H1 (cell line): ENCODE data around the gene DYNLL2. TPM values are rescaled to one million over a fixed set of nuclear protein-coding genes. Genes with fewer than 3 reads are reported as not detected.

ENCODE experiments used
- ASH2L ChIP-seq: fragments of 200-600, 300-600 bp; sonication (generic); IDR thresholded peaks from one replicate; pipeline ENCODE4 v1.7.1; 2017; ENCODE audit warnings: low read length
- FOSL1 ChIP-seq: IDR thresholded peaks from 2 replicates; pipeline ENCODE4 v1.6.1; 2011; ENCODE audit warnings: mild to moderate bottlenecking, low read depth, low read length, moderate library complexity; ENCODE audit not compliant: insufficient read depth
- HDAC2 ChIP-seq, 2 experiments: fragments of 300-600 bp in 1 of 2; sonication (generic) in 1 of 2; IDR thresholded peaks; 2 replicates each; pipeline ENCODE4 v1.6.1; 2011 to 2012; ENCODE audit warnings: low read depth in 2 of 2, low read length in 2 of 2, mild to moderate bottlenecking in 2 of 2, moderate library complexity in 2 of 2, borderline replicate concordance in 1 of 2, inconsistent platforms in 1 of 2
- HDAC6 ChIP-seq: IDR thresholded peaks from one replicate; pipeline ENCODE4 v1.7.1; 2012; ENCODE audit warnings: low read depth, mild to moderate bottlenecking, inconsistent platforms, low read length, moderate library complexity
- JUND ChIP-seq: IDR thresholded peaks from 2 replicates; pipeline ENCODE4 v1.6.1; 2011; ENCODE audit warnings: mild to moderate bottlenecking, improper control_type of control experiment, low read length
- RFX5 ChIP-seq: IDR thresholded peaks from 2 replicates; pipeline ENCODE4 v1.6.1; 2011; ENCODE audit warnings: low read depth, low read length, improper control_type of control experiment, borderline replicate concordance
- TAF1 ChIP-seq: IDR thresholded peaks from 2 replicates; pipeline ENCODE4 v1.6.1; 2011; ENCODE audit warnings: mild to moderate bottlenecking, low read depth, low read length
- polyA plus RNA-seq, 7 experiments: library from polyadenylated mRNA; depleted of rRNA in 3 of 7; stranded (reverse) in 5 of 7; unstranded in 2 of 7; fragments of >200 nt in 5 of 7; fragments of 200-250 nt in 2 of 7; gene quantifications; 1 replicate in 5 of 7; 2 replicates in 1 of 7; 4 replicates in 1 of 7; pipeline versions ENCODE4 v1.2.1 to v1.2.3, GENCODE V29; 2011 to 2013; ENCODE audit warnings: missing spikeins in 2 of 7, mixed read lengths in 2 of 7
- total RNA-seq: library from RNA; stranded (reverse); fragmentation: NEBNext Ultra II Directional; extraction: Animal tissue kit (Norgen Biotek cat#: 25700); gene quantifications from 2 replicates; pipeline ENCODE4 v1.2.1, GENCODE V29; 2021
- TF ChIP-seq, protein P1 (sequence below), 3 experiments: IDR thresholded peaks; 1 replicate in 2 of 3; 2 replicates in 1 of 3; pipeline versions ENCODE4 v1.5.1 to v1.6.1; 2011; ENCODE audit warnings: low read length in 3 of 3, mild to moderate bottlenecking in 3 of 3, inconsistent platforms in 2 of 3, low read depth in 1 of 3, moderate library complexity in 1 of 3; ENCODE audit not compliant: insufficient read depth in 1 of 3; ENCODE audit errors: control extremely low read depth in 1 of 3

The DYNLL2 gene
- total and polyA plus RNA-seq, 2 of the 8 experiments (the other 6 are each of a cell fraction or from before 2014, with no cell fraction given): 19.8 to 52.7 TPM

DNA sequence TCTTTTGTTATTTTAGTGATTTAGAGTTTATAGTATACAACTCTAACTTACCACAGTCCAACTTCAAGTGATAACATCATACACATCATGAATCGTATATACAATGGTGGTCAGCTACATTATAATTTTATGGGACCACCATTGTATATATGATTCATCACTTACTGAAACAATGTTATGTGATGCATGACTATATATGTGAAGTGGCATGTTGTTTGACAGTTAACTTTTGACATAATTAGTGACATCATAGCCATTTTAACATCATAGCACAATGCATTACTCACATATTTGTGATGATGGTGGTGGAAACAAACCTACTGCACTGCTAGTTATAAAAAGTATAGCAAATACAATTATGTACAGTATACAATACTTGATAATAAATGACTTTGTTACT is 21.9 kb downstream of the DYNLL2 start (continued):
- TF ChIP-seq HDAC2 (IDR thresholded peaks at IDR 0.05; ENCODE audit: borderline replicate concordance in 1 of 2, low read depth in 2 of 2, low read length in 2 of 2): no peak
- TF ChIP-seq RFX5: no peak
- TF ChIP-seq, protein P1, sequence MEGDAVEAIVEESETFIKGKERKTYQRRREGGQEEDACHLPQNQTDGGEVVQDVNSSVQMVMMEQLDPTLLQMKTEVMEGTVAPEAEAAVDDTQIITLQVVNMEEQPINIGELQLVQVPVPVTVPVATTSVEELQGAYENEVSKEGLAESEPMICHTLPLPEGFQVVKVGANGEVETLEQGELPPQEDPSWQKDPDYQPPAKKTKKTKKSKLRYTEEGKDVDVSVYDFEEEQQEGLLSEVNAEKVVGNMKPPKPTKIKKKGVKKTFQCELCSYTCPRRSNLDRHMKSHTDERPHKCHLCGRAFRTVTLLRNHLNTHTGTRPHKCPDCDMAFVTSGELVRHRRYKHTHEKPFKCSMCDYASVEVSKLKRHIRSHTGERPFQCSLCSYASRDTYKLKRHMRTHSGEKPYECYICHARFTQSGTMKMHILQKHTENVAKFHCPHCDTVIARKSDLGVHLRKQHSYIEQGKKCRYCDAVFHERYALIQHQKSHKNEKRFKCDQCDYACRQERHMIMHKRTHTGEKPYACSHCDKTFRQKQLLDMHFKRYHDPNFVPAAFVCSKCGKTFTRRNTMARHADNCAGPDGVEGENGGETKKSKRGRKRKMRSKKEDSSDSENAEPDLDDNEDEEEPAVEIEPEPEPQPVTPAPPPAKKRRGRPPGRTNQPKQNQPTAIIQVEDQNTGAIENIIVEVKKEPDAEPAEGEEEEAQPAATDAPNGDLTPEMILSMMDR (IDR thresholded peaks at IDR 0.05; ENCODE audit: control extremely low read depth in 1 of 3, insufficient read depth in 1 of 3, low read depth in 1 of 3, low read length in 3 of 3): no peak
- no peak for TF ChIP-seq FOSL1
- TF ChIP-seq ASH2L: no peak
- TF ChIP-seq JUND: no peak
- no peak for TF ChIP-seq HDAC6
- no peak for TF ChIP-seq TAF1
